ENCODE measurements around the gene SUPT16H. TPM values are rescaled to one million over a fixed set of nuclear protein-coding genes. Genes with fewer than 3 reads are reported as not detected.

SUPT16H gene
- total and polyA plus RNA-seq, 2 of the 8 experiments (the other 6 are each of a cell fraction or from before 2014, with no cell fraction given): 138 to 201 TPM

DNA sequence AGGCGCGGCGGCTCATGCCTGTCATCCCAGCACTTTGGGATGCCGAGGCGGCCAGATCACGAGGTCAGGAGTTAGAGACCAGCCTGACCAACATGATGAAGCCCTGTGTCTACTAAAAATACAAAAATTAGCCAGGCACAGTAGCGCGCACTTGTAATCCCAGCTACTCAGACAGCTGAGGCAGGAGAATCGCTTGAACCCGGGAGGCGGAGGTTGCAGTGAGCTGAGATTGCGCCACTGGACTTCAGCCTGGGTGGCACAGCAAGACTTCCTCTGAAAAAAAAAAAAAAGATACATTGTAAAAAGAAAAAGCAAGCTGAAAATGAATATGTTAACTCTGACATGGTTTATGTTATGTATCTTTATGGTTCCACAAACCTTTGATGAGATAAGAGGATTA, 70.3 kb downstream of the SUPT16H start (continued):
- TF ChIP-seq, protein P1, sequence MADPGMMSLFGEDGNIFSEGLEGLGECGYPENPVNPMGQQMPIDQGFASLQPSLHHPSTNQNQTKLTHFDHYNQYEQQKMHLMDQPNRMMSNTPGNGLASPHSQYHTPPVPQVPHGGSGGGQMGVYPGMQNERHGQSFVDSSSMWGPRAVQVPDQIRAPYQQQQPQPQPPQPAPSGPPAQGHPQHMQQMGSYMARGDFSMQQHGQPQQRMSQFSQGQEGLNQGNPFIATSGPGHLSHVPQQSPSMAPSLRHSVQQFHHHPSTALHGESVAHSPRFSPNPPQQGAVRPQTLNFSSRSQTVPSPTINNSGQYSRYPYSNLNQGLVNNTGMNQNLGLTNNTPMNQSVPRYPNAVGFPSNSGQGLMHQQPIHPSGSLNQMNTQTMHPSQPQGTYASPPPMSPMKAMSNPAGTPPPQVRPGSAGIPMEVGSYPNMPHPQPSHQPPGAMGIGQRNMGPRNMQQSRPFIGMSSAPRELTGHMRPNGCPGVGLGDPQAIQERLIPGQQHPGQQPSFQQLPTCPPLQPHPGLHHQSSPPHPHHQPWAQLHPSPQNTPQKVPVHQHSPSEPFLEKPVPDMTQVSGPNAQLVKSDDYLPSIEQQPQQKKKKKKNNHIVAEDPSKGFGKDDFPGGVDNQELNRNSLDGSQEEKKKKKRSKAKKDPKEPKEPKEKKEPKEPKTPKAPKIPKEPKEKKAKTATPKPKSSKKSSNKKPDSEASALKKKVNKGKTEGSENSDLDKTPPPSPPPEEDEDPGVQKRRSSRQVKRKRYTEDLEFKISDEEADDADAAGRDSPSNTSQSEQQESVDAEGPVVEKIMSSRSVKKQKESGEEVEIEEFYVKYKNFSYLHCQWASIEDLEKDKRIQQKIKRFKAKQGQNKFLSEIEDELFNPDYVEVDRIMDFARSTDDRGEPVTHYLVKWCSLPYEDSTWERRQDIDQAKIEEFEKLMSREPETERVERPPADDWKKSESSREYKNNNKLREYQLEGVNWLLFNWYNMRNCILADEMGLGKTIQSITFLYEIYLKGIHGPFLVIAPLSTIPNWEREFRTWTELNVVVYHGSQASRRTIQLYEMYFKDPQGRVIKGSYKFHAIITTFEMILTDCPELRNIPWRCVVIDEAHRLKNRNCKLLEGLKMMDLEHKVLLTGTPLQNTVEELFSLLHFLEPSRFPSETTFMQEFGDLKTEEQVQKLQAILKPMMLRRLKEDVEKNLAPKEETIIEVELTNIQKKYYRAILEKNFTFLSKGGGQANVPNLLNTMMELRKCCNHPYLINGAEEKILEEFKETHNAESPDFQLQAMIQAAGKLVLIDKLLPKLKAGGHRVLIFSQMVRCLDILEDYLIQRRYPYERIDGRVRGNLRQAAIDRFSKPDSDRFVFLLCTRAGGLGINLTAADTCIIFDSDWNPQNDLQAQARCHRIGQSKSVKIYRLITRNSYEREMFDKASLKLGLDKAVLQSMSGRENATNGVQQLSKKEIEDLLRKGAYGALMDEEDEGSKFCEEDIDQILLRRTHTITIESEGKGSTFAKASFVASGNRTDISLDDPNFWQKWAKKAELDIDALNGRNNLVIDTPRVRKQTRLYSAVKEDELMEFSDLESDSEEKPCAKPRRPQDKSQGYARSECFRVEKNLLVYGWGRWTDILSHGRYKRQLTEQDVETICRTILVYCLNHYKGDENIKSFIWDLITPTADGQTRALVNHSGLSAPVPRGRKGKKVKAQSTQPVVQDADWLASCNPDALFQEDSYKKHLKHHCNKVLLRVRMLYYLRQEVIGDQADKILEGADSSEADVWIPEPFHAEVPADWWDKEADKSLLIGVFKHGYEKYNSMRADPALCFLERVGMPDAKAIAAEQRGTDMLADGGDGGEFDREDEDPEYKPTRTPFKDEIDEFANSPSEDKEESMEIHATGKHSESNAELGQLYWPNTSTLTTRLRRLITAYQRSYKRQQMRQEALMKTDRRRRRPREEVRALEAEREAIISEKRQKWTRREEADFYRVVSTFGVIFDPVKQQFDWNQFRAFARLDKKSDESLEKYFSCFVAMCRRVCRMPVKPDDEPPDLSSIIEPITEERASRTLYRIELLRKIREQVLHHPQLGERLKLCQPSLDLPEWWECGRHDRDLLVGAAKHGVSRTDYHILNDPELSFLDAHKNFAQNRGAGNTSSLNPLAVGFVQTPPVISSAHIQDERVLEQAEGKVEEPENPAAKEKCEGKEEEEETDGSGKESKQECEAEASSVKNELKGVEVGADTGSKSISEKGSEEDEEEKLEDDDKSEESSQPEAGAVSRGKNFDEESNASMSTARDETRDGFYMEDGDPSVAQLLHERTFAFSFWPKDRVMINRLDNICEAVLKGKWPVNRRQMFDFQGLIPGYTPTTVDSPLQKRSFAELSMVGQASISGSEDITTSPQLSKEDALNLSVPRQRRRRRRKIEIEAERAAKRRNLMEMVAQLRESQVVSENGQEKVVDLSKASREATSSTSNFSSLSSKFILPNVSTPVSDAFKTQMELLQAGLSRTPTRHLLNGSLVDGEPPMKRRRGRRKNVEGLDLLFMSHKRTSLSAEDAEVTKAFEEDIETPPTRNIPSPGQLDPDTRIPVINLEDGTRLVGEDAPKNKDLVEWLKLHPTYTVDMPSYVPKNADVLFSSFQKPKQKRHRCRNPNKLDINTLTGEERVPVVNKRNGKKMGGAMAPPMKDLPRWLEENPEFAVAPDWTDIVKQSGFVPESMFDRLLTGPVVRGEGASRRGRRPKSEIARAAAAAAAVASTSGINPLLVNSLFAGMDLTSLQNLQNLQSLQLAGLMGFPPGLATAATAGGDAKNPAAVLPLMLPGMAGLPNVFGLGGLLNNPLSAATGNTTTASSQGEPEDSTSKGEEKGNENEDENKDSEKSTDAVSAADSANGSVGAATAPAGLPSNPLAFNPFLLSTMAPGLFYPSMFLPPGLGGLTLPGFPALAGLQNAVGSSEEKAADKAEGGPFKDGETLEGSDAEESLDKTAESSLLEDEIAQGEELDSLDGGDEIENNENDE (IDR thresholded peaks at IDR 0.05; ENCODE audit: insufficient replicate concordance, low read length): no peak
- no peak for TF ChIP-seq CBX8 (IDR thresholded peaks at IDR 0.05; ENCODE audit: borderline replicate concordance, low read depth, low read length)
- no peak for TF ChIP-seq BCL11A (IDR thresholded peaks at IDR 0.05; ENCODE audit: low read depth in 2 of 2, low read length in 2 of 2)
- no peak for TF ChIP-seq SAP30 (IDR thresholded peaks at IDR 0.05; ENCODE audit: insufficient read depth, insufficient replicate concordance, low read length)
- no peak for TF ChIP-seq CREB1 (IDR thresholded peaks at IDR 0.05)
- TF ChIP-seq SIX5 (IDR thresholded peaks at IDR 0.05; ENCODE audit: low read depth, low read length): no peak
- TF ChIP-seq SP2 (IDR thresholded peaks at IDR 0.05; ENCODE audit: low read length): no peak
- no peak for TF ChIP-seq KDM1A (IDR thresholded peaks at IDR 0.05; ENCODE audit: borderline replicate concordance, low read length)
- TF ChIP-seq SUZ12 (IDR thresholded peaks at IDR 0.05; ENCODE audit: low read length): no peak
- TF ChIP-seq RBBP5 (IDR thresholded peaks at IDR 0.05; ENCODE audit: borderline replicate concordance, low read depth, low read length): no peak
